GM18526 (cell line): Measurements from ENCODE around the gene TMEM213.

Experiments used
- POLR2A ChIP-seq: IDR thresholded peaks from 3 replicates; pipeline ENCODE4 v1.6.1; 2011; ENCODE audit not compliant: insufficient read length; ENCODE audit errors: extremely low read depth

Gene TMEM213

GRCh38 chr7:138853448-138853847 is 55.7 kb downstream of the TMEM213 start:
- no peak for TF ChIP-seq POLR2A

GRCh38 chr7:138854115-138854645 is 56.4 kb downstream of the TMEM213 start:
- TF ChIP-seq POLR2A, result no peak

GRCh38 chr7:138857728-138858127 is 59.9 kb downstream of the TMEM213 start:
- TF ChIP-seq POLR2A, result no peak

- no peak for TF ChIP-seq POLR2A
Observed at GRCh38 chr7:138861051-138861450, 63.3 kb downstream of the TMEM213 start.

- no peak for TF ChIP-seq POLR2A
Observed at GRCh38 chr7:138863931-138864330, 66.1 kb downstream of the TMEM213 start.

- TF ChIP-seq POLR2A, result no peak
Observed at GRCh38 chr7:138864667-138865066, 66.9 kb downstream of the TMEM213 start.

- TF ChIP-seq POLR2A, result no peak
Observed at GRCh38 chr7:138865843-138866242, 68.0 kb downstream of the TMEM213 start.

GRCh38 chr7:138866353-138866752 is 68.6 kb downstream of the TMEM213 start:
- no peak for TF ChIP-seq POLR2A

GRCh38 chr7:138867744-138868143 is 70.0 kb downstream of the TMEM213 start:
- TF ChIP-seq POLR2A, result no peak

GRCh38 chr7:138868711-138869110 is 70.9 kb downstream of the TMEM213 start:
- no peak for TF ChIP-seq POLR2A

GRCh38 chr7:138869353-138869752 is 71.6 kb downstream of the TMEM213 start:
- TF ChIP-seq POLR2A, result no peak

- TF ChIP-seq POLR2A, result no peak
Observed at GRCh38 chr7:138871065-138871813, 73.4 kb downstream of the TMEM213 start.

GRCh38 chr7:138871814-138872090 is 74.0 kb downstream of the TMEM213 start:
- TF ChIP-seq POLR2A, result no peak

- TF ChIP-seq POLR2A, result no peak
Observed at GRCh38 chr7:138872576-138872975, 74.8 kb downstream of the TMEM213 start.

- TF ChIP-seq POLR2A, result no peak
Observed at GRCh38 chr7:138873220-138873892, 75.6 kb downstream of the TMEM213 start.

GRCh38 chr7:138875794-138876193 is 78.0 kb downstream of the TMEM213 start:
- no peak for TF ChIP-seq POLR2A

- no peak for TF ChIP-seq POLR2A
Observed at GRCh38 chr7:138876326-138876725, 78.5 kb downstream of the TMEM213 start.
